GM23338 (cell line): ENCODE measurements around the gene MACF1.

ENCODE experiments used
- CREB1 ChIP-seq: fragments of 250-450 bp; sonication (Bioruptor Pico); IDR thresholded peaks from 2 replicates; pipeline ENCODE4 v1.5.0; 2020; ENCODE audit warnings: low read depth, mild to moderate bottlenecking, moderate library complexity
- EZH2 ChIP-seq: fragments of 200-600 bp; sonication (generic); IDR thresholded peaks from one replicate; pipeline ENCODE4 v1.8.0; 2017; ENCODE audit warnings: antibody characterized with exemption, mild to moderate bottlenecking, low read depth; ENCODE audit not compliant: unreplicated experiment
- EZH2phosphoT487 ChIP-seq: fragments of 200-600 bp; sonication (generic); IDR thresholded peaks from one replicate; pipeline ENCODE4 v1.8.1; 2018; ENCODE audit warnings: antibody characterized with exemption; ENCODE audit not compliant: unreplicated experiment
- NANOG ChIP-seq: IDR thresholded peaks from 2 replicates; pipeline ENCODE4 v1.6.1; 2016; ENCODE audit warnings: antibody characterized with exemption, borderline replicate concordance
- POLR2AphosphoS5 ChIP-seq: IDR thresholded peaks from 2 replicates; pipeline ENCODE4 v1.6.1; 2016; ENCODE audit warnings: antibody characterized with exemption, low read depth
- ZNF114 ChIP-seq: fragments of 250-450 bp; sonication (Bioruptor Pico); IDR thresholded peaks from 2 replicates; pipeline ENCODE4 v1.5.0; 2020; ENCODE audit warnings: mild to moderate bottlenecking, moderate library complexity
- TF ChIP-seq, protein P1 (sequence below), 2 experiments: fragments of 200-600 bp in 1 of 2; sonication (generic) in 1 of 2; conservative IDR thresholded peaks; 2 replicates each; pipeline versions ENCODE4 v1.5.1 to v1.6.1; 2016 to 2017; ENCODE audit warnings: antibody characterized with exemption in 2 of 2, low read depth in 2 of 2, mild to moderate bottlenecking in 2 of 2, moderate library complexity in 1 of 2
- TF ChIP-seq, protein P2 (sequence below): IDR thresholded peaks from one replicate; pipeline ENCODE4 v1.6.1; 2018; ENCODE audit warnings: antibody characterized with exemption; ENCODE audit not compliant: unreplicated experiment
- TF ChIP-seq, protein P3 (sequence below): fragments of 250-450 bp; sonication (Bioruptor Pico); IDR thresholded peaks from 2 replicates; pipeline ENCODE4 v1.5.0; 2020; ENCODE audit warnings: mild to moderate bottlenecking, moderate library complexity

DNA sequence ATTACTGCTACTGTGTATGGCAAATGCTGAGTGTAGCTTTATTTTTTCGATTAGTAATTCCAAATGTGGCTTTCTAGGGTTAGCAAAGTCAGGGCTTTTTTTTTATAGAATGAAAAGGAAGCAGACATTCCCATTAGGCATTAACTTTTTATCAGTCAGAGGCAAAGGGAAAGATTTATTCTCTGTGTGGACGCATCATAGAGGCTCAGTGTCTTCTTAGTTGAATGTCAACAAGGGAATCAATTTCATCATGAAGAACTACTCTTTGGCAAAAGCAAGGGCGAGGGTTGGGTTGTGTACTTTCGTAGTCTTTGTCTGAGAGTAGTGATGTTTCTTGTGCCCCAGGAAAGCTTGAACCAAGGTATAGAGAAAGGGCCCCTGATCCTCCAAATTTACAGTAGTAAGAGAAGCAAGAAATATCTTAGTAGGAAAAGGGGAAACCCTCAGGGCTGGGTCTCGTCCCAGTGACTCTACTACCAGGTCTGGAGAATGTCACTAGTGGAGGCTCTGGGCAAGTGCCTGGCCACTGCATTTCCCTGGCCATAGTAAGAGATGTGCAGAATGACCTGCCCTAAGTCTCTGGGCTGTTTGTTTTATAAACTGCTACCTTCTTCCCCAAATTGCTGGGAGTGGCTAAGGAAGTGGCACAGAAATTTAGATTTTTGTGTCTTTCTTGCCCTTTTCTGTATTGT is 30.0 kb upstream of the MACF1 start:
- TF ChIP-seq, protein P1, sequence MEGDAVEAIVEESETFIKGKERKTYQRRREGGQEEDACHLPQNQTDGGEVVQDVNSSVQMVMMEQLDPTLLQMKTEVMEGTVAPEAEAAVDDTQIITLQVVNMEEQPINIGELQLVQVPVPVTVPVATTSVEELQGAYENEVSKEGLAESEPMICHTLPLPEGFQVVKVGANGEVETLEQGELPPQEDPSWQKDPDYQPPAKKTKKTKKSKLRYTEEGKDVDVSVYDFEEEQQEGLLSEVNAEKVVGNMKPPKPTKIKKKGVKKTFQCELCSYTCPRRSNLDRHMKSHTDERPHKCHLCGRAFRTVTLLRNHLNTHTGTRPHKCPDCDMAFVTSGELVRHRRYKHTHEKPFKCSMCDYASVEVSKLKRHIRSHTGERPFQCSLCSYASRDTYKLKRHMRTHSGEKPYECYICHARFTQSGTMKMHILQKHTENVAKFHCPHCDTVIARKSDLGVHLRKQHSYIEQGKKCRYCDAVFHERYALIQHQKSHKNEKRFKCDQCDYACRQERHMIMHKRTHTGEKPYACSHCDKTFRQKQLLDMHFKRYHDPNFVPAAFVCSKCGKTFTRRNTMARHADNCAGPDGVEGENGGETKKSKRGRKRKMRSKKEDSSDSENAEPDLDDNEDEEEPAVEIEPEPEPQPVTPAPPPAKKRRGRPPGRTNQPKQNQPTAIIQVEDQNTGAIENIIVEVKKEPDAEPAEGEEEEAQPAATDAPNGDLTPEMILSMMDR (conservative IDR thresholded peaks at IDR 0.05; ENCODE audit: low read depth in 2 of 2): no peak
- no peak for TF ChIP-seq CREB1 (CRISPR knock-in tag)
- TF ChIP-seq, protein P2, sequence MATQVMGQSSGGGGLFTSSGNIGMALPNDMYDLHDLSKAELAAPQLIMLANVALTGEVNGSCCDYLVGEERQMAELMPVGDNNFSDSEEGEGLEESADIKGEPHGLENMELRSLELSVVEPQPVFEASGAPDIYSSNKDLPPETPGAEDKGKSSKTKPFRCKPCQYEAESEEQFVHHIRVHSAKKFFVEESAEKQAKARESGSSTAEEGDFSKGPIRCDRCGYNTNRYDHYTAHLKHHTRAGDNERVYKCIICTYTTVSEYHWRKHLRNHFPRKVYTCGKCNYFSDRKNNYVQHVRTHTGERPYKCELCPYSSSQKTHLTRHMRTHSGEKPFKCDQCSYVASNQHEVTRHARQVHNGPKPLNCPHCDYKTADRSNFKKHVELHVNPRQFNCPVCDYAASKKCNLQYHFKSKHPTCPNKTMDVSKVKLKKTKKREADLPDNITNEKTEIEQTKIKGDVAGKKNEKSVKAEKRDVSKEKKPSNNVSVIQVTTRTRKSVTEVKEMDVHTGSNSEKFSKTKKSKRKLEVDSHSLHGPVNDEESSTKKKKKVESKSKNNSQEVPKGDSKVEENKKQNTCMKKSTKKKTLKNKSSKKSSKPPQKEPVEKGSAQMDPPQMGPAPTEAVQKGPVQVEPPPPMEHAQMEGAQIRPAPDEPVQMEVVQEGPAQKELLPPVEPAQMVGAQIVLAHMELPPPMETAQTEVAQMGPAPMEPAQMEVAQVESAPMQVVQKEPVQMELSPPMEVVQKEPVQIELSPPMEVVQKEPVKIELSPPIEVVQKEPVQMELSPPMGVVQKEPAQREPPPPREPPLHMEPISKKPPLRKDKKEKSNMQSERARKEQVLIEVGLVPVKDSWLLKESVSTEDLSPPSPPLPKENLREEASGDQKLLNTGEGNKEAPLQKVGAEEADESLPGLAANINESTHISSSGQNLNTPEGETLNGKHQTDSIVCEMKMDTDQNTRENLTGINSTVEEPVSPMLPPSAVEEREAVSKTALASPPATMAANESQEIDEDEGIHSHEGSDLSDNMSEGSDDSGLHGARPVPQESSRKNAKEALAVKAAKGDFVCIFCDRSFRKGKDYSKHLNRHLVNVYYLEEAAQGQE: no peak
- TF ChIP-seq EZH2phosphoT487: no peak
- TF ChIP-seq EZH2: no peak
- TF ChIP-seq POLR2AphosphoS5: no peak
- no peak for TF ChIP-seq NANOG
- TF ChIP-seq ZNF114 (CRISPR knock-in tag): no peak
- TF ChIP-seq, protein P3, sequence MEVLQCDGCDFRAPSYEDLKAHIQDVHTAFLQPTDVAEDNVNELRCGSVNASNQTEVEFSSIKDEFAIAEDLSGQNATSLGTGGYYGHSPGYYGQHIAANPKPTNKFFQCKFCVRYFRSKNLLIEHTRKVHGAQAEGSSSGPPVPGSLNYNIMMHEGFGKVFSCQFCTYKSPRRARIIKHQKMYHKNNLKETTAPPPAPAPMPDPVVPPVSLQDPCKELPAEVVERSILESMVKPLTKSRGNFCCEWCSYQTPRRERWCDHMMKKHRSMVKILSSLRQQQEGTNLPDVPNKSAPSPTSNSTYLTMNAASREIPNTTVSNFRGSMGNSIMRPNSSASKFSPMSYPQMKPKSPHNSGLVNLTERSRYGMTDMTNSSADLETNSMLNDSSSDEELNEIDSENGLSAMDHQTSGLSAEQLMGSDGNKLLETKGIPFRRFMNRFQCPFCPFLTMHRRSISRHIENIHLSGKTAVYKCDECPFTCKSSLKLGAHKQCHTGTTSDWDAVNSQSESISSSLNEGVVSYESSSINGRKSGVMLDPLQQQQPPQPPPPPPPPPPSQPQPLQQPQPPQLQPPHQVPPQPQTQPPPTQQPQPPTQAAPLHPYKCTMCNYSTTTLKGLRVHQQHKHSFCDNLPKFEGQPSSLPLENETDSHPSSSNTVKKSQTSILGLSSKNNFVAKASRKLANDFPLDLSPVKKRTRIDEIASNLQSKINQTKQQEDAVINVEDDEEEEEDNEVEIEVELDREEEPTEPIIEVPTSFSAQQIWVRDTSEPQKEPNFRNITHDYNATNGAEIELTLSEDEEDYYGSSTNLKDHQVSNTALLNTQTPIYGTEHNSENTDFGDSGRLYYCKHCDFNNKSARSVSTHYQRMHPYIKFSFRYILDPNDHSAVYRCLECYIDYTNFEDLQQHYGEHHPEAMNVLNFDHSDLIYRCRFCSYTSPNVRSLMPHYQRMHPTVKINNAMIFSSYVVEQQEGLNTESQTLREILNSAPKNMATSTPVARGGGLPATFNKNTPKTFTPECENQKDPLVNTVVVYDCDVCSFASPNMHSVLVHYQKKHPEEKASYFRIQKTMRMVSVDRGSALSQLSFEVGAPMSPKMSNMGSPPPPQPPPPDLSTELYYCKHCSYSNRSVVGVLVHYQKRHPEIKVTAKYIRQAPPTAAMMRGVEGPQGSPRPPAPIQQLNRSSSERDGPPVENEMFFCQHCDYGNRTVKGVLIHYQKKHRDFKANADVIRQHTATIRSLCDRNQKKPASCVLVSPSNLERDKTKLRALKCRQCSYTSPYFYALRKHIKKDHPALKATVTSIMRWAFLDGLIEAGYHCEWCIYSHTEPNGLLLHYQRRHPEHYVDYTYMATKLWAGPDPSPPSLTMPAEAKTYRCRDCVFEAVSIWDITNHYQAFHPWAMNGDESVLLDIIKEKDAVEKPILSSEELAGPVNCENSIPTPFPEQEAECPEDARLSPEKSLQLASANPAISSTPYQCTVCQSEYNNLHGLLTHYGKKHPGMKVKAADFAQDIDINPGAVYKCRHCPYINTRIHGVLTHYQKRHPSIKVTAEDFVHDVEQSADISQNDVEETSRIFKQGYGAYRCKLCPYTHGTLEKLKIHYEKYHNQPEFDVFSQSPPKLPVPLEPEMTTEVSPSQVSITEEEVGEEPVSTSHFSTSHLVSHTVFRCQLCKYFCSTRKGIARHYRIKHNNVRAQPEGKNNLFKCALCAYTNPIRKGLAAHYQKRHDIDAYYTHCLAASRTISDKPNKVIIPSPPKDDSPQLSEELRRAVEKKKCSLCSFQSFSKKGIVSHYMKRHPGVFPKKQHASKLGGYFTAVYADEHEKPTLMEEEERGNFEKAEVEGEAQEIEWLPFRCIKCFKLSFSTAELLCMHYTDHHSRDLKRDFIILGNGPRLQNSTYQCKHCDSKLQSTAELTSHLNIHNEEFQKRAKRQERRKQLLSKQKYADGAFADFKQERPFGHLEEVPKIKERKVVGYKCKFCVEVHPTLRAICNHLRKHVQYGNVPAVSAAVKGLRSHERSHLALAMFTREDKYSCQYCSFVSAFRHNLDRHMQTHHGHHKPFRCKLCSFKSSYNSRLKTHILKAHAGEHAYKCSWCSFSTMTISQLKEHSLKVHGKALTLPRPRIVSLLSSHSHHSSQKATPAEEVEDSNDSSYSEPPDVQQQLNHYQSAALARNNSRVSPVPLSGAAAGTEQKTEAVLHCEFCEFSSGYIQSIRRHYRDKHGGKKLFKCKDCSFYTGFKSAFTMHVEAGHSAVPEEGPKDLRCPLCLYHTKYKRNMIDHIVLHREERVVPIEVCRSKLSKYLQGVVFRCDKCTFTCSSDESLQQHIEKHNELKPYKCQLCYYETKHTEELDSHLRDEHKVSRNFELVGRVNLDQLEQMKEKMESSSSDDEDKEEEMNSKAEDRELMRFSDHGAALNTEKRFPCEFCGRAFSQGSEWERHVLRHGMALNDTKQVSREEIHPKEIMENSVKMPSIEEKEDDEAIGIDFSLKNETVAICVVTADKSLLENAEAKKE (CRISPR knock-in tag): no peak
